CD4-positive, alpha-beta T cell (primary cell): ENCODE data around the gene HUWE1. TPM values are rescaled to one million over a fixed set of nuclear protein-coding genes. Genes with fewer than 3 reads are reported as not detected.

Experiments
- ATAC-seq: fragments of 200-7000 bp; cut with Tn5 transposase; one replicate; pipeline ENCODE4 v1.10.0; 2022; ENCODE audit warnings: mild to moderate bottlenecking; ENCODE audit not compliant: poor library complexity
- CTCF ChIA-PET: fragments of 350-600 bp; sonication (Branson Sonifier 250); formaldehyde crosslinking; loops from one replicate; lab custom pipeline; 2021; ENCODE audit warnings: antibody characterized with exemption, inconsistent platforms; lab: Charles Lee
- POLR2A ChIA-PET: fragments of 350-600 bp; sonication (Branson Sonifier 250); formaldehyde crosslinking; loops from one replicate; lab custom pipeline; 2021; ENCODE audit warnings: antibody characterized with exemption, inconsistent platforms; lab: Charles Lee
- DNase-seq, 14 experiments: peaks; one replicate each; pipeline ENCODE4 v3.0.0-alpha.2; 2013 to 2020; ENCODE audit warnings: mixed read lengths in 2 of 14
- H3K27ac ChIP-seq, 2 donors: one replicate each; pipeline versions ENCODE4 v1.5.1 to v1.7.0; 2013; ENCODE audit warnings: low read length in 2 of 2, low read depth in 1 of 2, mild to moderate bottlenecking in 1 of 2
- H3K27me3 ChIP-seq, 2 experiments: 1 replicate in 1 of 2; 2 replicates in 1 of 2; pipeline versions ENCODE4 v1.6.1 to v1.7.0; 2013; ENCODE audit warnings: low read length in 2 of 2, control low read depth in 1 of 2, mild to moderate bottlenecking in 1 of 2, moderate library complexity in 1 of 2; ENCODE audit not compliant: insufficient read depth in 2 of 2, control insufficient read depth in 1 of 2
- H3K36me3 ChIP-seq: one replicate; pipeline ENCODE4 v1.6.1; 2013; ENCODE audit warnings: low read length, control low read depth; ENCODE audit not compliant: insufficient read depth
- H3K4me1 ChIP-seq: one replicate; pipeline ENCODE4 v1.6.1; 2013; ENCODE audit warnings: low read length, control low read depth; ENCODE audit not compliant: insufficient read depth
- H3K4me3 ChIP-seq: one replicate; pipeline ENCODE4 v1.5.1; 2013; ENCODE audit warnings: mild to moderate bottlenecking, low read length, moderate library complexity
- H3K9me3 ChIP-seq, 2 experiments: 1 replicate in 1 of 2; 2 replicates in 1 of 2; pipeline versions ENCODE4 v1.6.1 to v1.7.0; 2013; ENCODE audit warnings: low read length in 2 of 2, mild to moderate bottlenecking in 2 of 2, control low read depth in 1 of 2, moderate library complexity in 1 of 2; ENCODE audit not compliant: control insufficient read depth in 1 of 2, insufficient read depth in 1 of 2
- H3K27ac Mint-ChIP-seq: one replicate; pipeline ENCODE4 v1.8.0; 2020; ENCODE audit warnings: mixed read lengths
- H3K27me3 Mint-ChIP-seq: one replicate; pipeline ENCODE4 v1.8.0; 2021; ENCODE audit warnings: mixed read lengths
- H3K36me3 Mint-ChIP-seq: one replicate; pipeline ENCODE4 v1.8.0; 2021; ENCODE audit warnings: low read depth, mixed read lengths
- H3K4me1 Mint-ChIP-seq: one replicate; pipeline ENCODE4 v1.8.0; 2021; ENCODE audit warnings: low read depth, mixed read lengths
- H3K4me3 Mint-ChIP-seq: one replicate; pipeline ENCODE4 v1.8.0; 2020; ENCODE audit warnings: mild to moderate bottlenecking, mixed read lengths
- H3K9me3 Mint-ChIP-seq: one replicate; pipeline ENCODE4 v1.8.0; 2020; ENCODE audit warnings: mixed read lengths
- CTCF ChIP-seq: fragments of 200-600 bp; IDR thresholded peaks from one replicate; pipeline ENCODE4 v1.8.0; 2022; ENCODE audit warnings: antibody characterized with exemption, mild to moderate bottlenecking
- intact Hi-C, 2 experiments: fragments of 100-400 bp; cut with DNase I in 1 of 2; cut with micrococcal nuclease in 1 of 2; formaldehyde crosslinking; loops; one replicate each; pipeline versions ENCODE4 v1.15.1 to v1.9.0; 2023 to 2025; cut with DNase I, micrococcal nuclease
- total RNA-seq, 174 experiments: library from RNA in 2 of 174; stranded (reverse) in 2 of 174; gene quantifications; one replicate each; pipeline ENCODE4 v1.2.3 and lab custom pipeline; 2021 to 2026

The HUWE1 gene
- total RNA-seq, 2 experiments from 2014 or later, result 127 TPM

- intact Hi-C loops, result loop anchor here in 1 of 2 experiments (5.0 kb wide), 1 partner anchor 155 kb away; no protein-coding TSS in a partner anchor
- Histone ChIP-seq H3K4me3 (no peak overlapping the region), H3K4me1 (peaks cover 5% of the 10 kb centered on the region), H3K9me3 (no peaks in the 10 kb centered on the region), H3K36me3 (peaks cover 53% of the 10 kb centered on the region), H3K27ac (no peak overlapping the region), H3K27me3 (no peaks in the 10 kb centered on the region)
- Mint-ChIP-seq H3K27me3 (no peaks in the 10 kb centered on the region), H3K27ac (no peak overlapping the region), H3K4me3 (no peak overlapping the region), H3K9me3 (no peaks in the 10 kb centered on the region), H3K36me3 (peaks cover 82% of the 10 kb centered on the region), H3K4me1 (peaks cover 62% of the 10 kb centered on the region)
- ChIA-PET CTCF (no interaction called here), POLR2A (no interaction called here)
- DNase-seq (no peak), ATAC-seq (no peak)
- no peak for TF ChIP-seq CTCF
These were observed 9.2 kb downstream of the HUWE1 start for GRCh38 chrX:53677286-53677685.

- peaks cover 80% of the 10 kb centered on the region for H3K36me3 Mint-ChIP-seq
- H3K27me3 ChIP-seq, result no peaks in the 10 kb centered on the region
- ChIA-PET POLR2A (no interaction called here), CTCF (no interaction called here)
- H3K4me3 Mint-ChIP-seq, result no peak overlapping the region
- no peak for TF ChIP-seq CTCF
- no peak for DNase-seq
- H3K9me3 Mint-ChIP-seq, result no peaks in the 10 kb centered on the region
- intact Hi-C loops, result no loop called here
- peaks cover 43% of the 10 kb centered on the region for H3K4me1 Mint-ChIP-seq
- H3K4me3 ChIP-seq, result no peak overlapping the region
- no peaks in the 10 kb centered on the region for H3K27me3 Mint-ChIP-seq
- peaks cover 51% of the 10 kb centered on the region for H3K36me3 ChIP-seq
- H3K4me1 ChIP-seq, result peaks cover 4% of the 10 kb centered on the region
- H3K9me3 ChIP-seq, result no peaks in the 10 kb centered on the region
- no peak overlapping the region for H3K27ac ChIP-seq
- ATAC-seq, result no peak
- no peak overlapping the region for H3K27ac Mint-ChIP-seq
These were observed 11.9 kb downstream of the HUWE1 start for GRCh38 chrX:53674581-53674980.

GRCh38 chrX:53669258-53669657 lies 17.3 kb downstream of the HUWE1 start:
- POLR2A ChIA-PET, result interaction anchor here (1.0 to 1.3 kb wide), 2 partner anchors 14 to 15 kb away, joined by 3 to 4 read pairs; no protein-coding TSS in a partner anchor
- Histone ChIP-seq H3K4me1 (no peaks in the 10 kb centered on the region), H3K36me3 (peaks cover 36% of the 10 kb centered on the region), H3K4me3 (no peak overlapping the region), H3K27me3 (no peaks in the 10 kb centered on the region), H3K27ac (no peak overlapping the region), H3K9me3 (no peaks in the 10 kb centered on the region)
- H3K27ac Mint-ChIP-seq, result no peak overlapping the region
- H3K4me1 Mint-ChIP-seq, result peaks cover 32% of the 10 kb centered on the region
- intact Hi-C loops, result no loop called here
- CTCF ChIA-PET, result no interaction called here
- DNase-seq (no peak), ATAC-seq (no peak)
- H3K4me3 Mint-ChIP-seq, result no peak overlapping the region
- H3K27me3 Mint-ChIP-seq, result no peaks in the 10 kb centered on the region
- peaks cover 69% of the 10 kb centered on the region for H3K36me3 Mint-ChIP-seq
- no peaks in the 10 kb centered on the region for H3K9me3 Mint-ChIP-seq
- TF ChIP-seq CTCF, result no peak
